ENCODE results near the gene PIK3C2B. TPM values are rescaled to one million over a fixed set of nuclear protein-coding genes. Genes with fewer than 3 reads are reported as not detected.

The PIK3C2B gene
- total and polyA plus RNA-seq, 4 experiments from 2014 or later, result 0.13 to 46.9 (median 23.7) TPM

DNA sequence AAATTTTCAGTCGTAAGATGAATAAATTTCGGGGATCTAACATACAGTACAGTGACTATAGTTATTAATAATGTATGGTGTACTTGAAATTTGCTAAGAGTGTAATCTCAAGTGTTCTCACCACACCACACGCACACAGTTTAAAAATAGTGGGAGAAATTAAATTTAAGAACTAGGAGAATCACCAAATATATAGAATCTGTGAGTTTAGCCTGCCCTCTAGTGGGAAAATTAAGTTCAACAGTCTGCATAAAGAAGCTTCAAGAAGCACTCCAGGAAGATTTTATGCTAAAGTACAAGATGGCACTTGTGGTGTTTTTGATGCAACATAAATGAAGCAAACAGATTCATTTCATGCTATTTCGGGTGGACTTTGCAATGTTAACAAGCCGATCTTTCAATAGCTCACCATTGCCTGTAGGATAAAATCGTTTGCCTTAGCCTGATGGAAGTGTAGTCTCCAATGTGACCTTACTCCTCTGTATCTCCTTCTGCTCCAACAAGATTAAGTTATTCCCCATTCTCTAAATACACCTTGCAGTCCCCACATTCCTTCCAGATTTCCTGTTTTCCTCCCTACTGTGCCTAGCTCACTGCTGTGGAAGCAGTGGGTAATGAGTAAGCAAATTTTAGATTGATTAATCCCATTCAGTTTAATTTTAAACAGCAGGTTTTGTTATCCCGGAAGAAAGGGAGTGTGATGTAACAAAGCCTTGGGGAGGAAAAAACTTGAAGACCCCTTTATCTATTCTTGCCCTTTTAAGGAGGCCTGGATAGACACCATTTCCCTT lies 8.7 kb upstream of the PIK3C2B start:
- H3K9me3 Mint-ChIP-seq, result peaks cover 0 to 13% (median 3%) of the 10 kb centered on the region in 8 donors
- ChIA-PET POLR2A (ENCODE audit: partially characterized antibody) (interaction anchor here (0.9 to 2.5 kb wide), 9 partner anchors 9 to 95 kb away, joined by 3 to 26 read pairs (median 6); partner anchors contain the start of genes MDM4 and PIK3C2B), CTCF (ENCODE audit: partially characterized antibody) (interaction anchor here (0.6 to 21.3 kb wide), 24 partner anchors 9 to 308 kb away, joined by 3 to 1077 read pairs (median 5); partner anchors contain the start of genes MDM4 and PIK3C2B)
- peak overlapping the region; percentile 33 to 100 (median 76) for H3K27ac Mint-ChIP-seq
- peaks cover 19% of the 10 kb centered on the region for H3K4me1 ChIP-seq (ENCODE audit: insufficient read depth, low read length)
- no peaks in the 10 kb centered on the region for H3K36me3 ChIP-seq (ENCODE audit: insufficient read depth, low read length)
- H3K4me3 ChIP-seq (ENCODE audit: low read length in 2 of 2), result no peak overlapping the region
- H3K27me3 Mint-ChIP-seq, result peaks cover 2 to 13% of the 10 kb centered on the region in 2 donors
- no peaks in the 10 kb centered on the region for H3K9me3 ChIP-seq (ENCODE audit: control insufficient read depth in 1 of 2, low read length in 2 of 2)
- H3K4me1 Mint-ChIP-seq, result peaks cover 18 to 37% (median 27%) of the 10 kb centered on the region in 4 donors
- peaks cover 0 to 22% of the 10 kb centered on the region in 2 donors for H3K36me3 Mint-ChIP-seq
- peak overlapping the region in 6 of 8 donors; percentile 14 to 79 (median 32) for H3K4me3 Mint-ChIP-seq
- intact Hi-C loops (cut with micrococcal nuclease), result loop anchor here (1.0 to 2.0 kb wide), 4 partner anchors 9 to 341 kb away; partner anchors contain the start of gene PIK3C2B
- no peak overlapping the region for H3K27ac ChIP-seq (ENCODE audit: low read depth, low read length)
- no peaks in the 10 kb centered on the region for H3K27me3 ChIP-seq (ENCODE audit: insufficient read depth, low read length)
- peak in 4 of 5 donors; percentile 73 to 77 (median 76) for DNase-seq

DNA sequence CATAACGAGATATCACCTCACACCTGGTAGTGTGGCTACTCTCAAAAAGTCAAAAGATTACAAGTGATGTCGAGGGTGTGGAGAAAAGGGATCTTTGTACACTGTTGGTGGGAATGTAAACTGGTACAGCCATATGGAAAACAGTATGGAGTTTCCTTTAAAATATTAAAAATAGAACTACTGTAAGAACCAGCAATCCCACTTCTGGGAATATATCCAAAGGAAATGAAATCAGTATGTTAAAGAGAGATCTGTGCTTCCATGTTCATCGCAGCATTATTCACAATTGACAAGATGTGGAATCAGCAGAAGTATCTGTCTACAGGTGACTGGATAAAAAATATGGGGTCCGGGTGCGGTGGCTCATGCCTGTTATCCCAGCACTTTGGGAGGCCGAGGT lies 7.6 kb upstream of the PIK3C2B start:
- Histone ChIP-seq H3K9me3 (ENCODE audit: control insufficient read depth in 1 of 2, low read length in 2 of 2) (no peaks in the 10 kb centered on the region), H3K27me3 (ENCODE audit: insufficient read depth, low read length) (no peaks in the 10 kb centered on the region), H3K4me1 (ENCODE audit: insufficient read depth, low read length) (peaks cover 11% of the 10 kb centered on the region), H3K27ac (ENCODE audit: low read depth, low read length) (no peak overlapping the region), H3K36me3 (ENCODE audit: insufficient read depth, low read length) (no peaks in the 10 kb centered on the region), H3K4me3 (ENCODE audit: low read length in 2 of 2) (no peak overlapping the region)
- Mint-ChIP-seq H3K9me3 (peaks cover 0 to 13% (median 3%) of the 10 kb centered on the region in 8 donors), H3K27ac (peak overlapping the region in 1 of 7 donors; percentile 100), H3K27me3 (peaks cover 2 to 13% of the 10 kb centered on the region in 2 donors), H3K4me3 (no peak overlapping the region), H3K36me3 (peaks cover 0 to 21% of the 10 kb centered on the region in 2 donors), H3K4me1 (peaks cover 13 to 33% (median 20%) of the 10 kb centered on the region in 4 donors)
- no peak for DNase-seq
- CTCF ChIA-PET (ENCODE audit: partially characterized antibody), result interaction anchor here (1.0 to 21.3 kb wide), 15 partner anchors 8 to 340 kb away, joined by 3 to 1077 read pairs (median 6); partner anchors contain the start of genes MDM4 and PIK3C2B
- POLR2A ChIA-PET (ENCODE audit: partially characterized antibody), result interaction anchor here (1.3 to 2.5 kb wide), 6 partner anchors 8 to 94 kb away, joined by 3 to 26 read pairs (median 10); partner anchors contain the start of genes MDM4 and PIK3C2B
- intact Hi-C loops (cut with micrococcal nuclease), result loop anchor here (2.0 kb wide), 1 partner anchor 339 kb away; no protein-coding TSS in a partner anchor

DNA sequence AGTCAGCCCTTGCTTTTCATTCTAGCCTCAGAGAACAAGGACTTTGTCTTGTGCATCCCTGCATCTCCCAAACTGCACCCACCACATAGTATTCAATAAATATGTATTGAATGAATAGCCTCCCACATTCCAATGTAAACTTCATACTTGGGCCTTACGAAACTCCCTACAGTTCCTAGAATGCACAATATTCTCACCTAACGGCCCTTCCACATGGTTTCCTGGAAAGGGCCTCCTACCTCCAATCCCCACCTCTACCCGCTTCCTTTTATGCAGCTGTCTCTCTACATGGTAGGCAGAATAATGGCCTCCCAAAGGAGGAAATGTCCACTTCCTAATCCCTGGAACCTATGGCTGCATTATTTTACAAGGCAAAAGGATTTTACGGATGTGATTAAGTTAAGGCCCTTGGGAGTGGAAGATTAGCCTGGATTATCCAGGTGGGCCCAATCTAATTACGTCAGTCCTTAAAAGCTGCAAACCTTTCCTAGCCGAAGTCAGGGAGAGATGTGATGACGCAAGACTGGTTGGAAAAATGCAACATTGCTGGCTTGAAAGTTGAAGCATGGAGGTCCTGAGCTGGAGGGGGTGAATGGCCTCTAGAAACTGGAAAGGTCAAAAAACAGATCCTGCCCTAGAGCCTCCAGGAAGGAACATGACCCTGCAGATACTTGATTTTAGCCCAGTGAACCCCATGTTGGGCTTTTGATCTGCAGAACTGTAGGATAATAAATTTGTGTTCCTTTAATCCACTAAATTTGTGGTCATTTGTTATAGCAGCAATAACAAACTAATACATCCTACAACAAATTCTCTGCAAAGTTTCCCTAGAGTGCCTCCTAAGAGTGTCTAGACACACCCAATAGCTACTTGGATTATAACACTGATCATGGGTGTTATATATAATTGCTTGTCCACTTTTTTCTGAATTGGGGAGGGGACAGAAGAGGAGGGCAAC lies 5.2 kb upstream of the PIK3C2B start:
- DNase-seq, result no peak
- Histone ChIP-seq H3K27me3 (ENCODE audit: insufficient read depth, low read length) (no peaks in the 10 kb centered on the region), H3K4me3 (ENCODE audit: low read length in 2 of 2) (no peak overlapping the region), H3K9me3 (ENCODE audit: control insufficient read depth in 1 of 2, low read length in 2 of 2) (no peaks in the 10 kb centered on the region), H3K36me3 (ENCODE audit: insufficient read depth, low read length) (no peaks in the 10 kb centered on the region), H3K4me1 (ENCODE audit: insufficient read depth, low read length) (peaks cover 17% of the 10 kb centered on the region), H3K27ac (ENCODE audit: low read depth, low read length) (no peak overlapping the region)
- Mint-ChIP-seq H3K4me3 (no peak overlapping the region), H3K27me3 (no peaks in the 10 kb centered on the region), H3K4me1 (peaks cover 12 to 30% (median 19%) of the 10 kb centered on the region in 4 donors), H3K36me3 (peaks cover 0 to 5% of the 10 kb centered on the region in 2 donors), H3K27ac (no peak overlapping the region), H3K9me3 (no peaks in the 10 kb centered on the region)
- intact Hi-C loops (cut with micrococcal nuclease), result no loop called here
- POLR2A ChIA-PET (ENCODE audit: partially characterized antibody), result interaction anchor here (1.0 to 9.1 kb wide), 4 partner anchors 16 to 89 kb away, joined by 3 to 136 read pairs (median 5); partner anchors contain the start of gene MDM4
- CTCF ChIA-PET (ENCODE audit: partially characterized antibody), result interaction anchor here (1.2 to 21.3 kb wide), 7 partner anchors 8 to 101 kb away, joined by 3 to 1077 read pairs (median 4); no protein-coding TSS in a partner anchor

DNA sequence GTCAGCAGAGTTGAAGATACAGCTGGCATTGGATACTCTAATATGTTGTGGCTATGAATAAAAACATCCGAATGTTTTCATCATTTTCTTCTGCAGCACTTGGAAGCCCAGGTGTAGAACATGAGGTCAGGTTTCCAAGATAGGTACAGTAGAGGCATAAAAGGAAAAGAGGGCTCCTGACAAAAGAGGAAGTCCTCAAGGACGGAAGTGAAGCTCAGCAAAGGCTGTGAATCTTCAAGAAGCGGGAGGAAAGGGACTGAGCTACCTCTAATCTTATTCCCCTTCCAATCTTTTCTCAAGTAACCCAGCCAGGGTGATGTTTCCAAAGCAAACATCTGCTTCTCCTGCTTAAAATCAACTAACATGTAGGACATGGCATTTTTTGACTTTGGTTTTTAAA lies 4.4 kb upstream of the PIK3C2B start:
- H3K9me3 Mint-ChIP-seq, result no peaks in the 10 kb centered on the region
- H3K4me3 ChIP-seq (ENCODE audit: low read length in 2 of 2), result no peak overlapping the region
- H3K4me1 Mint-ChIP-seq, result peaks cover 11 to 36% (median 17%) of the 10 kb centered on the region in 4 donors
- POLR2A ChIA-PET (ENCODE audit: partially characterized antibody), result interaction anchor here (1.0 to 9.1 kb wide), 3 partner anchors 17 to 88 kb away, joined by 3 to 136 read pairs (median 4); partner anchors contain the start of gene MDM4
- no peaks in the 10 kb centered on the region for H3K27me3 ChIP-seq (ENCODE audit: insufficient read depth, low read length)
- peak overlapping the region in 1 of 7 donors; percentile 47 for H3K27ac Mint-ChIP-seq
- H3K36me3 Mint-ChIP-seq, result peaks cover 0 to 6% of the 10 kb centered on the region in 2 donors
- H3K9me3 ChIP-seq (ENCODE audit: control insufficient read depth in 1 of 2, low read length in 2 of 2), result no peaks in the 10 kb centered on the region
- DNase-seq, result no peak
- H3K4me1 ChIP-seq (ENCODE audit: insufficient read depth, low read length), result peaks cover 17% of the 10 kb centered on the region
- CTCF ChIA-PET (ENCODE audit: partially characterized antibody), result interaction anchor here (0.9 to 21.3 kb wide), 4 partner anchors 8 to 59 kb away, joined by 3 to 1077 read pairs (median 4); no protein-coding TSS in a partner anchor
- no peaks in the 10 kb centered on the region for H3K36me3 ChIP-seq (ENCODE audit: insufficient read depth, low read length)
- intact Hi-C loops (cut with micrococcal nuclease), result no loop called here
- no peak overlapping the region for H3K4me3 Mint-ChIP-seq
- no peaks in the 10 kb centered on the region for H3K27me3 Mint-ChIP-seq
- no peak overlapping the region for H3K27ac ChIP-seq (ENCODE audit: low read depth, low read length)

DNA sequence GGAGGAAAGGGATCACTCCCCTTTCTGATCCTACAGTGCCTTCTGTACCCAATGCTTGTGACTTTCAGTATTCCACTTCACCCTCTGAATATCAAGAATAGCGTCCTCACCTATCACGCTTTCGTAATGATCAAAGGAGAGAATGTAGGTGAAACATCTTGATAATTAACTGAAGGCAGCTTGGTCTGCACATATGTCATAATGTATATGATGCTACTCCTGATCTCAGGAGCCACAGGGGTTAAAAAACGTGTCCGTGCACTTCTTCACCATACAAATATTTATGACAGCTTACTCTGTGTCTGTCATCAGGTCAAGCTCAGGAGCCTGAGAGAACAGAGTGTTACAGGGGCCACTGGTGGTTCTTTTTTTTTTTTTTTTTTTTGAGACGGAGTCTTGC lies 1.2 kb upstream of the PIK3C2B start:
- peak overlapping the region; percentile 90 for H3K27ac ChIP-seq (ENCODE audit: low read depth, low read length)
- H3K4me3 ChIP-seq (ENCODE audit: low read length in 2 of 2), result peak overlapping the region in 1 of 2 donors; percentile 62
- no peaks in the 10 kb centered on the region for H3K36me3 ChIP-seq (ENCODE audit: insufficient read depth, low read length)
- no peaks in the 10 kb centered on the region for H3K27me3 Mint-ChIP-seq
- H3K4me1 ChIP-seq (ENCODE audit: insufficient read depth, low read length), result peaks cover 38% of the 10 kb centered on the region
- H3K27me3 ChIP-seq (ENCODE audit: insufficient read depth, low read length), result no peaks in the 10 kb centered on the region
- H3K36me3 Mint-ChIP-seq, result peaks cover 0 to 7% of the 10 kb centered on the region in 2 donors
- H3K27ac Mint-ChIP-seq, result peak overlapping the region; percentile 90 to 97 (median 92)
- CTCF ChIA-PET (ENCODE audit: partially characterized antibody), result interaction anchor here (0.6 to 21.3 kb wide), 4 partner anchors 10 to 339 kb away, joined by 4 to 1077 read pairs (median 51); no protein-coding TSS in a partner anchor
- H3K4me1 Mint-ChIP-seq, result peaks cover 26 to 59% (median 35%) of the 10 kb centered on the region in 4 donors
- POLR2A ChIA-PET (ENCODE audit: partially characterized antibody), result interaction anchor here (0.7 to 9.1 kb wide), 6 partner anchors 11 to 1223 kb away, joined by 3 to 136 read pairs (median 39); partner anchors contain the start of gene MDM4
- H3K9me3 Mint-ChIP-seq, result no peaks in the 10 kb centered on the region
- H3K4me3 Mint-ChIP-seq, result peak overlapping the region; percentile 90 to 98 (median 95)
- intact Hi-C loops (cut with micrococcal nuclease), result loop anchor here (1.0 to 2.0 kb wide), 3 partner anchors 49 to 84 kb away; partner anchors contain the start of gene PPP1R15B
- H3K9me3 ChIP-seq (ENCODE audit: control insufficient read depth in 1 of 2, low read length in 2 of 2), result no peaks in the 10 kb centered on the region
- no peak for DNase-seq

DNA sequence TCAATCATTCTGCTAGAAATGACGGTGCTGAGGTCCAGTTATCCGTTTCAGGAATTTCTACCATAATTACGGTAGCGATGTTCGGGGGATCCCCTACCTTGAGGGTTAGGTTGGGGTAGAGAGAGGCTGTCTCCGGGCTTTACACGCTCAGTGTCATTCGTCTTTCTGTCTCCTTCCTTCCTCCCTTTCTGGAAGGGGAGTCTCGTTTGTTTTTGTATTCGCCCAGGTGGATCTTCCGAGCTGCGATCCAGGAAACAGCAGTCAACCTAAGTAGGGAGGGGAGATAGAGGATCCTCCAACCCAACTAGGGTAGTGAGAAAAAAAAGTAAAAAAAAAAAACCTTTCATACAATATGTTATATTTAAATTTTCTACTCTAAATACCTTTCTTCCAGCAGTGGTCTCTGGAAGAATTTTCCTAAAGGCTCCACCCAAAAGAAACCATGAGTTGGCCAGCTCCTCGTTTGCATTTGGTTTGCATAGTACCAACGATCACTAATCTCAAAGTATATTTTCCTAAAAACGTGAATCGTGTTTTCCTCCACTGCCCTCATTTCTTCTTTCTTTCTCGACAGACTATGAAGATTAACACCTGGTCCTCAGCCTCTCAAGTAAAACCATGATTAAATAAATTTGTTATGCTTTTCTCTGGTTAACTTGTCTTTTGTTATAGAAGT lies 611 bp upstream of the PIK3C2B start:
- ChIA-PET POLR2A (ENCODE audit: partially characterized antibody) (interaction anchor here (0.7 to 9.1 kb wide), 20 partner anchors 8 to 1222 kb away, joined by 3 to 136 read pairs (median 8); partner anchors contain the start of gene MDM4), CTCF (ENCODE audit: partially characterized antibody) (interaction anchor here (0.8 to 21.3 kb wide), 12 partner anchors 9 to 96 kb away, joined by 3 to 1077 read pairs (median 6); partner anchors contain the start of gene MDM4)
- Histone ChIP-seq H3K27me3 (ENCODE audit: insufficient read depth, low read length) (no peaks in the 10 kb centered on the region), H3K4me3 (ENCODE audit: low read length in 2 of 2) (peak overlapping the region; percentile 62 to 99), H3K36me3 (ENCODE audit: insufficient read depth, low read length) (no peaks in the 10 kb centered on the region), H3K9me3 (ENCODE audit: control insufficient read depth in 1 of 2, low read length in 2 of 2) (no peaks in the 10 kb centered on the region), H3K4me1 (ENCODE audit: insufficient read depth, low read length) (peaks cover 40% of the 10 kb centered on the region), H3K27ac (ENCODE audit: low read depth, low read length) (peak overlapping the region; percentile 90)
- Mint-ChIP-seq H3K36me3 (peaks cover 0 to 11% of the 10 kb centered on the region in 2 donors), H3K4me1 (peaks cover 29 to 64% (median 39%) of the 10 kb centered on the region in 4 donors), H3K27me3 (no peaks in the 10 kb centered on the region), H3K4me3 (peak overlapping the region; percentile 90 to 98 (median 95)), H3K9me3 (no peaks in the 10 kb centered on the region), H3K27ac (peak overlapping the region; percentile 90 to 99 (median 95))
- intact Hi-C loops (cut with micrococcal nuclease), result loop anchor here (1.0 to 2.0 kb wide), 3 partner anchors 48 to 84 kb away; partner anchors contain the start of gene PPP1R15B
- peak in 1 of 5 donors; percentile 77 for DNase-seq

Measured in CD4-positive, alpha-beta memory T cell (primary cell).